NCI-H524 (cell line): ENCODE data around the gene SALL3.

Source experiments
- DNase-seq, 2 experiments: peaks; one replicate each; lab custom pipeline; 2025; lab: John Stamatoyannopoulos, UW

The SALL3 gene

GRCh38 chr18:78980777-78981380 lies 1.3 kb downstream of the SALL3 start:
- DNase-seq: no peak

- DNase-seq: no peak
Measured at GRCh38 chr18:78981394-78981831, 1.8 kb downstream of the SALL3 start.

GRCh38 chr18:78981989-78982620 lies 2.5 kb downstream of the SALL3 start:
- no peak for DNase-seq

GRCh38 chr18:78983512-78983911 lies 3.9 kb downstream of the SALL3 start:
- DNase-seq: no peak

GRCh38 chr18:78984941-78985784 lies 5.5 kb downstream of the SALL3 start:
- DNase-seq: peak; percentile 34 to 77

- DNase-seq: peak; percentile 33 to 61
Measured at GRCh38 chr18:78986018-78986481, 6.4 kb downstream of the SALL3 start.

GRCh38 chr18:78991446-78991845 lies 11.8 kb downstream of the SALL3 start:
- no peak for DNase-seq

- no peak for DNase-seq
Measured at GRCh38 chr18:78992041-78993011, 12.7 kb downstream of the SALL3 start.

GRCh38 chr18:78993014-78993926 lies 13.7 kb downstream of the SALL3 start:
- no peak for DNase-seq

GRCh38 chr18:78994000-78994399 lies 14.4 kb downstream of the SALL3 start:
- no peak for DNase-seq

GRCh38 chr18:78994531-78994930 lies 14.9 kb downstream of the SALL3 start:
- no peak for DNase-seq

- no peak for DNase-seq
Measured at GRCh38 chr18:78994977-78995582, 15.5 kb downstream of the SALL3 start.

GRCh38 chr18:78995740-78996395 lies 16.2 kb downstream of the SALL3 start:
- no peak for DNase-seq

- DNase-seq: no peak
Measured at GRCh38 chr18:78996741-78997490, 17.3 kb downstream of the SALL3 start.

GRCh38 chr18:78998371-78999071 lies 18.9 kb downstream of the SALL3 start:
- no peak for DNase-seq

GRCh38 chr18:78999939-79000338 lies 20.3 kb downstream of the SALL3 start:
- no peak for DNase-seq

GRCh38 chr18:79000997-79001396 lies 21.4 kb downstream of the SALL3 start:
- DNase-seq: no peak

- no peak for DNase-seq
Measured at GRCh38 chr18:79005653-79006052, 26.0 kb downstream of the SALL3 start.
